Measurements from ENCODE around the gene FIG4. TPM values are rescaled to one million over a fixed set of nuclear protein-coding genes. Genes with fewer than 3 reads are reported as not detected.
A peak's percentile ranks its signal among the peaks of the same experiment; 100 is the strongest.
"Not testable (repeated sequence)": the region's sequence is repeated elsewhere in the genome, so short reads cannot be mapped to it uniquely, and the experiment has no call there.

FIG4 gene
- polyA plus RNA-seq, 1 donor (not counting 4 experiments of a cell fraction or from before 2014, with no cell fraction given): 12.8 TPM

DNA sequence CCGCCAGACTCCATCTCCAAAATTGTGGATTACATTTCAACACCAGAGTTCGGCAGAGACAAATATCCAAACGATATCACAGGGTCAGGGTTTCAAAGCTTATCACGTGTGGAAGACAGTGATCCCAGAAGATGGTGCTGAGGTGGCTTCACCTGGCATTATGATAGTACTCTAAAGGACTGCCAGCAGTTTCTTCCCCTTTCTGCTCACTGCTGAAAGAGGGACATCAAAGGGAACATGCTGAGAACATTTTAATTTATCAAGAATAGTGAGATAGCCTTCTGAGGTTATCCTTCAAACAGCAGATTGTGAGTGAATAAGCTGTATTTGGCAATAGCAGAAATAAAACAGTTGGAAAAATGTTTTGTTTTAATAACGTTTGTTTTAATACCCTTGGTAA, 79.7 kb downstream of the FIG4 start:
- Histone ChIP-seq H3K36me3 (ENCODE audit: control insufficient read depth in 2 of 2, extremely low read depth in 1 of 2, insufficient read depth in 2 of 2, low read length in 2 of 2) (no peaks in the 10 kb centered on the region), H3K4me1 (ENCODE audit: control insufficient read depth, extremely low read depth, insufficient read depth, low read length) (no peaks in the 10 kb centered on the region), H3K27ac (ENCODE audit: control insufficient read depth, insufficient read depth, low read length) (no peak overlapping the region), H3K9me1 (ENCODE audit: control insufficient read depth, extremely low read depth, insufficient read depth, low read length) (no peaks in the 10 kb centered on the region), H3K27me3 (ENCODE audit: control insufficient read depth, extremely low read depth, insufficient read depth, low read length) (no peaks in the 10 kb centered on the region), H3K4me2 (ENCODE audit: control insufficient read depth, extremely low read depth, insufficient read depth, low read depth, low read length) (no peak overlapping the region), H4K20me1 (ENCODE audit: control insufficient read depth, extremely low read depth, insufficient read depth, low read length) (no peaks in the 10 kb centered on the region), H3K9ac (ENCODE audit: control insufficient read depth, extremely low read depth, insufficient read depth, low read length) (no peak overlapping the region), H3K79me2 (ENCODE audit: control insufficient read depth, insufficient read depth, low read length) (no peaks in the 10 kb centered on the region), H2AFZ (ENCODE audit: control insufficient read depth, low read length) (no peak overlapping the region), H3K4me3 (ENCODE audit: control insufficient read depth in 2 of 3, extremely low read depth in 1 of 3, insufficient read depth in 2 of 3, low read depth in 1 of 3, low read length in 3 of 3) (no peak overlapping the region), H3K9me3 (ENCODE audit: control insufficient read depth, low read depth, low read length) (no peaks in the 10 kb centered on the region)
- TF ChIP-seq, protein P1, sequence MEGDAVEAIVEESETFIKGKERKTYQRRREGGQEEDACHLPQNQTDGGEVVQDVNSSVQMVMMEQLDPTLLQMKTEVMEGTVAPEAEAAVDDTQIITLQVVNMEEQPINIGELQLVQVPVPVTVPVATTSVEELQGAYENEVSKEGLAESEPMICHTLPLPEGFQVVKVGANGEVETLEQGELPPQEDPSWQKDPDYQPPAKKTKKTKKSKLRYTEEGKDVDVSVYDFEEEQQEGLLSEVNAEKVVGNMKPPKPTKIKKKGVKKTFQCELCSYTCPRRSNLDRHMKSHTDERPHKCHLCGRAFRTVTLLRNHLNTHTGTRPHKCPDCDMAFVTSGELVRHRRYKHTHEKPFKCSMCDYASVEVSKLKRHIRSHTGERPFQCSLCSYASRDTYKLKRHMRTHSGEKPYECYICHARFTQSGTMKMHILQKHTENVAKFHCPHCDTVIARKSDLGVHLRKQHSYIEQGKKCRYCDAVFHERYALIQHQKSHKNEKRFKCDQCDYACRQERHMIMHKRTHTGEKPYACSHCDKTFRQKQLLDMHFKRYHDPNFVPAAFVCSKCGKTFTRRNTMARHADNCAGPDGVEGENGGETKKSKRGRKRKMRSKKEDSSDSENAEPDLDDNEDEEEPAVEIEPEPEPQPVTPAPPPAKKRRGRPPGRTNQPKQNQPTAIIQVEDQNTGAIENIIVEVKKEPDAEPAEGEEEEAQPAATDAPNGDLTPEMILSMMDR (optimal IDR thresholded peaks at IDR 0.05 in 1 of 3, IDR thresholded peaks at IDR 0.05 in 1 of 3, conservative IDR thresholded peaks at IDR 0.05 in 1 of 3; ENCODE audit: extremely low read depth in 1 of 3, insufficient read depth in 2 of 3, low read length in 3 of 3): no peak
- no peak for TF ChIP-seq EZH2 (IDR thresholded peaks at IDR 0.05; ENCODE audit: low read length)
- dilution Hi-C loops (cut with MboI; ENCODE audit: extremely low pct_ligation_motif_present, low sequenced_read_pairs): no loop called here
- DNase-seq (ENCODE audit: low read depth, low spot score) (no peak), FAIRE-seq (no peak)

DNA sequence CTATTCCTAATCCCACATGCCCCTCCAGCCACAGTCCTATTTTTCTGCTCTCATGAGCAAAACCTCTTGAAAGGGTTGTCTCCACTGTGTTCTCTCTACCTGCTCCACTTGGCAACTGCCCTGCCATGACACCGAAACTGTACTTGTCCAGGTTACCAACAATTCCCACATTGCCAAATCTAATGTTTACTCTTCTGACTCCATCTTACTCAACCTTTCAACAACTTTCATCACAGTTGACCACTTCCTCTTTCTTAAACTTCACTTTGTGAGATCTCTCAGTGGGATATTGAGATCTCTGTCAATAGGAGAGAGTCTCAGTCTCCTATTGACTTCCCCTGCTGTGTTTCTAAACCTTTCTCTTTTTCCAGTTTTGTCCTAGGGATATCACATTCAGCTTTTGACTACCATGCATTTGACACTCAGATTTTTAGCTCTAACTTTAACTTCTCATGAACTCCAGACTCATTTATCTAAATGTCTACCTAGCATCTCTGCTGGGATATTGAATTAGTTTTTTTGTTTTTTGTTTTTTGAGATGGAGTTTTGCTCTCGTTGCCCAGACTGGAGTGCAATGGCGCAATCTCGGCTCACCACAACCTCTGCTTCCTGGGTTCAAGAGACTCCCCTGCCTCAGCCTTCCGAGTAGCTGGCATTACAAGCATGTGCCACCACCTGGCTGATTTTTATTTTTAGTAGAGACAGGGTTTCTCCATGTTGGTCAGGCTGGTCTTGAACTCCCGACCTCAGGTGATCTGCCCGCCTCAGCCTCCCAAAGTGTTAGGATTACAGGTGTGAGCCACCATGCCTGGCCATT, 81.1 kb downstream of the FIG4 start:
- H3K9me1 ChIP-seq (ENCODE audit: control insufficient read depth, extremely low read depth, insufficient read depth, low read length); H3K4me1 ChIP-seq (ENCODE audit: control insufficient read depth, extremely low read depth, insufficient read depth, low read length); H4K20me1 ChIP-seq (ENCODE audit: control insufficient read depth, extremely low read depth, insufficient read depth, low read length); H3K9me3 ChIP-seq (ENCODE audit: control insufficient read depth, low read depth, low read length); H3K4me2 ChIP-seq (ENCODE audit: control insufficient read depth, extremely low read depth, insufficient read depth, low read depth, low read length); H3K27me3 ChIP-seq (ENCODE audit: control insufficient read depth, extremely low read depth, insufficient read depth, low read length); H2AFZ ChIP-seq (ENCODE audit: control insufficient read depth, low read length); H3K9ac ChIP-seq (ENCODE audit: control insufficient read depth, extremely low read depth, insufficient read depth, low read length); H3K4me3 ChIP-seq (ENCODE audit: control insufficient read depth in 2 of 3, extremely low read depth in 1 of 3, insufficient read depth in 2 of 3, low read depth in 1 of 3, low read length in 3 of 3); H3K36me3 ChIP-seq (ENCODE audit: control insufficient read depth in 2 of 2, extremely low read depth in 1 of 2, insufficient read depth in 2 of 2, low read length in 2 of 2); DNase-seq (ENCODE audit: low read depth, low spot score); H3K79me2 ChIP-seq (ENCODE audit: control insufficient read depth, insufficient read depth, low read length); dilution Hi-C loops (cut with MboI; ENCODE audit: extremely low pct_ligation_motif_present, low sequenced_read_pairs); H3K27ac ChIP-seq (ENCODE audit: control insufficient read depth, insufficient read depth, low read length): not testable (repeated sequence)
- FAIRE-seq: peak; percentile 63
